Neural progenitor cell (in vitro differentiated cells): ENCODE data around the gene MYLIP. TPM values are rescaled to one million over a fixed set of nuclear protein-coding genes. Genes with fewer than 3 reads are reported as not detected.
"Not testable (repeated sequence)": the region's sequence is repeated elsewhere in the genome, so short reads cannot be mapped to it uniquely, and the experiment has no call there.

Experiments
- DNase-seq: peaks from one replicate; pipeline ENCODE4 v3.0.0-alpha.2; 2016; ENCODE audit warnings: low spot score
- H2AFZ ChIP-seq: fragments of 200-600 bp; sonication (generic); replicated peaks from 2 replicates; pipeline ENCODE4 v1.6.1; 2016; ENCODE audit warnings: antibody characterized with exemption
- H3F3A ChIP-seq: fragments of 200-600 bp; sonication (generic); 2 replicates; pipeline ENCODE4 v1.6.1; 2016; ENCODE audit warnings: antibody characterized with exemption, low read depth
- H3K27ac ChIP-seq: fragments of 200-600 bp; sonication (generic); 2 replicates; pipeline ENCODE4 v1.5.1; 2016; ENCODE audit warnings: mild to moderate bottlenecking
- H3K27me3 ChIP-seq: fragments of 200-600 bp; sonication (generic); 2 replicates; pipeline ENCODE4 v1.6.1; 2016; ENCODE audit warnings: mild to moderate bottlenecking, moderate library complexity
- H3K36me3 ChIP-seq: fragments of 200-600 bp; sonication (generic); 2 replicates; pipeline ENCODE4 v1.5.1; 2016
- H3K4me1 ChIP-seq: fragments of 200-600 bp; sonication (generic); 2 replicates; pipeline ENCODE4 v1.6.1; 2016; ENCODE audit warnings: mixed run types
- H3K4me2 ChIP-seq: fragments of 200-600 bp; sonication (generic); 2 replicates; pipeline ENCODE4 v1.6.1; 2016
- H3K4me3 ChIP-seq: fragments of 200-600 bp; sonication (generic); 2 replicates; pipeline ENCODE4 v1.5.1; 2016
- H3K79me2 ChIP-seq: fragments of 200-600 bp; sonication (generic); 2 replicates; pipeline ENCODE4 v1.6.1; 2016; ENCODE audit warnings: low read depth
- H3K9ac ChIP-seq: fragments of 200-600 bp; sonication (generic); 2 replicates; pipeline ENCODE4 v1.6.1; 2016
- H3K9me3 ChIP-seq: fragments of 200-600 bp; sonication (generic); 2 replicates; pipeline ENCODE4 v1.5.1; 2016; ENCODE audit warnings: low read depth
- H4K20me1 ChIP-seq: fragments of 200-600 bp; sonication (generic); 2 replicates; pipeline ENCODE4 v1.6.1; 2016; ENCODE audit warnings: low read depth
- H3K27ac Mint-ChIP-seq: 3 replicates; pipeline ENCODE4 v1.8.0; 2021; ENCODE audit warnings: mixed read lengths
- H3K27me3 Mint-ChIP-seq: 2 replicates; pipeline ENCODE4 v1.8.0; 2022; ENCODE audit warnings: low read depth, mild to moderate bottlenecking, inconsistent platforms, moderate library complexity, mixed read lengths; ENCODE audit not compliant: insufficient read depth
- H3K36me3 Mint-ChIP-seq: 3 replicates; pipeline ENCODE4 v1.8.0; 2021; ENCODE audit warnings: mixed read lengths
- H3K4me1 Mint-ChIP-seq: 3 replicates; pipeline ENCODE4 v1.8.0; 2021; ENCODE audit warnings: mixed read lengths
- H3K4me3 Mint-ChIP-seq: 3 replicates; pipeline ENCODE4 v1.8.0; 2021; ENCODE audit warnings: mild to moderate bottlenecking, moderate library complexity, mixed read lengths
- H3K9me3 Mint-ChIP-seq: 3 replicates; pipeline ENCODE4 v1.8.0; 2020; ENCODE audit warnings: mixed read lengths
- EZH2 ChIP-seq: fragments of 200-600 bp; sonication (generic); IDR thresholded peaks from 2 replicates; pipeline ENCODE4 v1.6.1; 2017; ENCODE audit warnings: antibody characterized with exemption, mild to moderate bottlenecking, moderate library complexity
- EZH2phosphoT487 ChIP-seq: fragments of 200-600 bp; sonication (generic); IDR thresholded peaks from 2 replicates; pipeline ENCODE4 v1.6.1; 2017; ENCODE audit warnings: antibody characterized with exemption
- total RNA-seq: library from RNA; depleted of rRNA; stranded (reverse); fragments of >200 nt; gene quantifications from 2 replicates; pipeline ENCODE4 v1.2.3, GENCODE V29; 2015; ENCODE audit warnings: low replicate concordance
- TF ChIP-seq, protein P1 (sequence below): fragments of 200-600 bp; sonication (generic); IDR thresholded peaks from 2 replicates; pipeline ENCODE4 v1.5.1; 2017; ENCODE audit warnings: antibody characterized with exemption, mild to moderate bottlenecking

Gene MYLIP
- total RNA-seq, 1 donor from 2014 or later, result 8.2 TPM

DNA sequence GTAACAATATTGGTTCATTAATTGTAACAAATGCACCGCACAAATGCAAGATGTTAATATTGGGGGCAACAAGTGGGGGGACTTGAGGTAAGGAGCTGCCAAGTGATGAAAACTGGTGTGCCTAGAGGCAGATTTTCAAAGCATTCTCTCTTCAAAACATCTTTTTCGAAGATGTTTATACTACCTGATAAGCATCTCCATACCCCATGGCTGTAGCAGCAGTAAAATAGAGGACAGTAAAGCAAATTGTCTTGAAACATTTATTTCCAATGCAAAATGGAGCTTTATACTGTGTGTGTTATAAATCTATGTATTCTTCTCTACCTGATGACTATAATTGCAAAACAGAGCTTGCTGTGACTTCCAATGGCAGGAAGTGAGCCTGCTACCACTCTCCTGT, 42.5 kb downstream of the MYLIP start:
- Histone ChIP-seq H3K27me3 (no peaks in the 10 kb centered on the region), H4K20me1 (no peaks in the 10 kb centered on the region), H3K27ac (no peak overlapping the region), H3K9me3 (no peaks in the 10 kb centered on the region), H3F3A (peaks cover 26% of the 10 kb centered on the region), H3K4me3 (no peak overlapping the region), H2AFZ (no peak overlapping the region), H3K79me2 (no peaks in the 10 kb centered on the region), H3K4me2 (no peak overlapping the region), H3K4me1 (peaks cover 26% of the 10 kb centered on the region), H3K36me3 (no peaks in the 10 kb centered on the region), H3K9ac (no peak overlapping the region)
- peaks cover 42% of the 10 kb centered on the region for H3K4me1 Mint-ChIP-seq
- DNase-seq, result no peak
- H3K9me3 Mint-ChIP-seq, result peaks cover 5% of the 10 kb centered on the region
- H3K36me3 Mint-ChIP-seq, result no peaks in the 10 kb centered on the region
- TF ChIP-seq, protein P1, sequence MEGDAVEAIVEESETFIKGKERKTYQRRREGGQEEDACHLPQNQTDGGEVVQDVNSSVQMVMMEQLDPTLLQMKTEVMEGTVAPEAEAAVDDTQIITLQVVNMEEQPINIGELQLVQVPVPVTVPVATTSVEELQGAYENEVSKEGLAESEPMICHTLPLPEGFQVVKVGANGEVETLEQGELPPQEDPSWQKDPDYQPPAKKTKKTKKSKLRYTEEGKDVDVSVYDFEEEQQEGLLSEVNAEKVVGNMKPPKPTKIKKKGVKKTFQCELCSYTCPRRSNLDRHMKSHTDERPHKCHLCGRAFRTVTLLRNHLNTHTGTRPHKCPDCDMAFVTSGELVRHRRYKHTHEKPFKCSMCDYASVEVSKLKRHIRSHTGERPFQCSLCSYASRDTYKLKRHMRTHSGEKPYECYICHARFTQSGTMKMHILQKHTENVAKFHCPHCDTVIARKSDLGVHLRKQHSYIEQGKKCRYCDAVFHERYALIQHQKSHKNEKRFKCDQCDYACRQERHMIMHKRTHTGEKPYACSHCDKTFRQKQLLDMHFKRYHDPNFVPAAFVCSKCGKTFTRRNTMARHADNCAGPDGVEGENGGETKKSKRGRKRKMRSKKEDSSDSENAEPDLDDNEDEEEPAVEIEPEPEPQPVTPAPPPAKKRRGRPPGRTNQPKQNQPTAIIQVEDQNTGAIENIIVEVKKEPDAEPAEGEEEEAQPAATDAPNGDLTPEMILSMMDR, result no peak
- TF ChIP-seq EZH2 (no peak), EZH2phosphoT487 (no peak)
- peaks cover 11% of the 10 kb centered on the region for H3K27me3 Mint-ChIP-seq
- no peak overlapping the region for H3K4me3 Mint-ChIP-seq
- no peak overlapping the region for H3K27ac Mint-ChIP-seq

DNA sequence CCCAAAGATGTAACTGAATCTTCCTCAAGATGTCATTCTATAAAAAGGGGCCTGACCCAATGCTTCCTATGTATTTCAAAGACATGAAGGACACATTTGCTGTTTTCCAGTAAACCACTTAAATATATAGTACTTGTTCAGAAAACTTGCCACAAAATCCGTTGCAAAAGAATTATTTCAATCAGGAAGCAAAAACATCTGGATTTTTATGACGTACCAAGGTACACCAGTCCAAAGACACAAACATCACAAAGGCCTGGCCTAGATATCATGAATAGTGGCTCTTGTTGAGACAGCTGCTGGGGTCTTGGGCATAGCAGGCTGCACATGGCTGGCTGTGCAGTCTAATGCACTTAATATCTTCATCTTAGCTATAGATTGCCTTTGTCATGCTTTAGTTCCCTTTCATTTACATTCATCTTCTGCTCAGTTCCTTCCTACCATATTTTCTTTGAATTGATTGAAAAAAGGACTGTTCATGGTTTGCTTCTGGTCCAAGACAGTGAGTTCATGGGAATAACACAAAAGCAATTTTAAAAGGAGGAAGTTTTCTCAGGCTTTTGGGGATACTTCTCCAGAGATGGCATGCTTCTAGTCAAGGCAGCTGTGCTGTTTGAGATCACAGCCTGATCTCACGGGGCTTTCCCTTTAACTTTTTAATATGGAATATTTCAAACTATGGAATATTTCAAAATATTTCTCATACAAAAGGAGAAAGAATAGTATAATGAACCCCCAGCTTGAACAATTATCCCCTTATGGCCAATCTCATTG, 44.5 kb downstream of the MYLIP start:
- H3F3A ChIP-seq, result peaks cover 26% of the 10 kb centered on the region
- H3K27ac Mint-ChIP-seq, result no peak overlapping the region
- H3K27me3 Mint-ChIP-seq, result peaks cover 15% of the 10 kb centered on the region
- H3K4me3 ChIP-seq, result no peak overlapping the region
- no peaks in the 10 kb centered on the region for H3K9me3 ChIP-seq
- no peak overlapping the region for H3K27ac ChIP-seq
- no peak overlapping the region for H2AFZ ChIP-seq
- no peaks in the 10 kb centered on the region for H4K20me1 ChIP-seq
- H3K4me1 Mint-ChIP-seq, result peaks cover 28% of the 10 kb centered on the region
- DNase-seq, result no peak
- peaks cover 8% of the 10 kb centered on the region for H3K9me3 Mint-ChIP-seq
- no peak for TF ChIP-seq EZH2
- TF ChIP-seq, protein P1, result no peak
- TF ChIP-seq EZH2phosphoT487, result no peak
- H3K27me3 ChIP-seq, result no peaks in the 10 kb centered on the region
- H3K4me1 ChIP-seq, result peaks cover 20% of the 10 kb centered on the region
- H3K4me2 ChIP-seq, result no peak overlapping the region
- no peak overlapping the region for H3K9ac ChIP-seq
- no peaks in the 10 kb centered on the region for H3K79me2 ChIP-seq
- H3K36me3 ChIP-seq, result no peaks in the 10 kb centered on the region
- H3K4me3 Mint-ChIP-seq, result no peak overlapping the region
- no peaks in the 10 kb centered on the region for H3K36me3 Mint-ChIP-seq

DNA sequence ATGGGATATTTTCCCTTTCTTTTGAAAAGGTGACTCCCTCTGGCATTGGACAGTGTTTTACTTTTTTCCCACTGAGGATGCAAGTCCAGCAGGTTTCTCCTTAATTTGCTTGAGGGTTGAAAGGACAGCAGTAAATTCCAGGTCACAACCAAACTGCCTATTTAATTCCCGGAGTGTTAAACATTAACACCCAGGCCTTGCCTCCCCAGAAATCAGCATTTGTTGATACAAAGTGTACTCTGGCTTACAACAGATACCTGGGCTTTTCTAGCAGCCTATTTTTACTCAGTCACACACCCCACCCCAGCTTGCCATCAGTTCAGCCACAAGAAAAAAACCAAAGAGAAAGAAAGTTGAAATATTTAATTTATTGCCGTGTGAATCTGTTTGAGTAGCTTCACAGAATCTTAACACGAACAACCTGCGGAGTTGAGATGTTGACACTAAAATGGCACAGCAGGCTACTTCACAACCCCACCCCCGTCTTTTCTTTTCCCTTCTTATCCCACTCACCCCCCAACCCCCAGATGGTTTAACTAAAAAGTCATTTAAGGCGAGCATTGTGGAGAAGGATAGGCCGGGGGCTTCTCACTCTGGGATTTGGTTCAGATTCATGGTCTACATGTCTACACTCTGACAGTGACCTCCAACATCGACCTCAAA, 45.7 kb downstream of the MYLIP start:
- Histone ChIP-seq H2AFZ (no peak overlapping the region), H3K9ac (no peak overlapping the region), H3K79me2 (no peaks in the 10 kb centered on the region), H3K27ac (peak overlapping the region; percentile 19), H4K20me1 (no peaks in the 10 kb centered on the region), H3K4me3 (peak overlapping the region; percentile 14), H3K9me3 (no peaks in the 10 kb centered on the region), H3K36me3 (no peaks in the 10 kb centered on the region), H3K4me1 (peaks cover 20% of the 10 kb centered on the region), H3F3A (peaks cover 23% of the 10 kb centered on the region), H3K4me2 (peak overlapping the region; percentile 57), H3K27me3 (no peaks in the 10 kb centered on the region)
- Mint-ChIP-seq H3K36me3 (no peaks in the 10 kb centered on the region), H3K27me3 (peaks cover 15% of the 10 kb centered on the region), H3K4me3 (no peak overlapping the region), H3K9me3 (peaks cover 8% of the 10 kb centered on the region), H3K4me1 (peaks cover 22% of the 10 kb centered on the region), H3K27ac (peak overlapping the region; percentile 14)
- TF ChIP-seq EZH2 (no peak), EZH2phosphoT487 (no peak)
- peak; percentile 58 for DNase-seq

DNA sequence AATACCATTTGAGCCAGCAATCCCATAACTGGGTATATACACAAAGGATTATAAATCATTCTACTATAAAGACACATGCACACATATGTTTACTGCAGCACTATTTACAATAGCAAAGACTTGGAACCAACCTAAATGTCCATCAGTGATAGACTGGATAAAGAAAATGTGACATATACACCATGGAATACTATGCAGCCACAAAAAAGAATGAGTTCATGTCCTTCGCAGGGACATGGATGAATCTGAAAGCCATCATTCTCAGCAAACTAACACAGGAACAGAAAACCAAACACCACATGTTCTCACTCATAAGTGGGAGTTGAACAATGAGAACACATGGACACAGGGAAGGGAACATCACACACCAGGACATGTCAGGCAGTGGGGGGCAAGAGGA, 47.7 kb downstream of the MYLIP start:
- H3K4me3 Mint-ChIP-seq, H3K79me2 ChIP-seq, H3K27ac Mint-ChIP-seq, DNase-seq, H3K4me3 ChIP-seq, H3K27me3 ChIP-seq, H3K4me2 ChIP-seq, H3K9ac ChIP-seq, H2AFZ ChIP-seq, H3K36me3 ChIP-seq, H3K9me3 Mint-ChIP-seq, H3K36me3 Mint-ChIP-seq, H3K27ac ChIP-seq, H3K9me3 ChIP-seq, H4K20me1 ChIP-seq: not testable (repeated sequence)
- Mint-ChIP-seq H3K27me3 (peaks cover 17% of the 10 kb centered on the region), H3K4me1 (peaks cover 22% of the 10 kb centered on the region)
- peaks cover 20% of the 10 kb centered on the region for H3K4me1 ChIP-seq
- peaks cover 23% of the 10 kb centered on the region for H3F3A ChIP-seq
